ENCODE measurements around the gene SPNS2. TPM values are rescaled to one million over a fixed set of nuclear protein-coding genes. Genes with fewer than 3 reads are reported as not detected.

Gene SPNS2
- polyA plus RNA-seq, 3 donors, result 0.23 to 0.33 TPM; not detected in 1

- Histone ChIP-seq H3K27ac (ENCODE audit: low read depth in 1 of 2, low read length in 2 of 2) (peak overlapping the region in 1 of 2 donors; percentile 58), H3K9me3 (replicated peaks in 1 of 2; ENCODE audit: control insufficient read depth in 1 of 2, insufficient read depth in 1 of 2, low read length in 2 of 2) (no peaks in the 10 kb centered on the region), H3K4me1 (ENCODE audit: control insufficient read depth in 1 of 2, insufficient read depth in 2 of 2, low read length in 2 of 2) (peaks cover 15 to 18% of the 10 kb centered on the region in 2 donors), H3K79me2 (ENCODE audit: insufficient read depth, low read length) (no peaks in the 10 kb centered on the region), H4K20me1 (ENCODE audit: insufficient read depth, low read length) (no peaks in the 10 kb centered on the region), H3K4me3 (replicated peaks in 1 of 3; ENCODE audit: low read depth in 2 of 3, low read length in 3 of 3) (peak overlapping the region in 1 of 3 experiments; percentile 37), H3K4me2 (replicated peaks; ENCODE audit: extremely low read depth, low read length, poor library complexity, severe bottlenecking) (peak overlapping the region; percentile 68), H3K9ac (ENCODE audit: insufficient read depth, low read length, poor library complexity, severe bottlenecking) (peak overlapping the region; percentile 51), H3K27me3 (ENCODE audit: control insufficient read depth in 2 of 2, insufficient read depth in 2 of 2, low read length in 2 of 2) (no peaks in the 10 kb centered on the region), H2AFZ (ENCODE audit: insufficient read depth, low read depth, low read length, poor library complexity, severe bottlenecking) (peak overlapping the region; percentile 29), H3K36me3 (replicated peaks in 1 of 2; ENCODE audit: control insufficient read depth in 1 of 2, insufficient read depth in 2 of 2, low read length in 2 of 2) (peaks cover 39 to 42% of the 10 kb centered on the region in 2 donors)
- H3K36me3 Mint-ChIP-seq, result peaks cover 22 to 41% of the 10 kb centered on the region in 2 donors
- H3K9me3 Mint-ChIP-seq, result no peaks in the 10 kb centered on the region
- peaks cover 22% of the 10 kb centered on the region for H3K4me1 Mint-ChIP-seq
- peaks cover 8 to 9% (median 8%) of the 10 kb centered on the region in 3 donors for H3K27me3 Mint-ChIP-seq (ENCODE audit: low read depth in 3 of 3)
- no peak overlapping the region for H3K27ac Mint-ChIP-seq
- 67% methylated on average over 4 of the region's 18 CpGs for WGBS (ENCODE audit: insufficient coverage)
- no peak for TF ChIP-seq CTCF (IDR thresholded peaks at IDR 0.05)
- DNase-seq, result peak in 2 of 3 donors; percentile 6 to 46
- intact Hi-C loops (cut with micrococcal nuclease), result no loop called here
- peak overlapping the region; percentile 50 to 71 for H3K4me3 Mint-ChIP-seq
These were observed 38.2 kb downstream of the SPNS2 start for GRCh38 chr17:4536742-4537411.

- H3K79me2 ChIP-seq (ENCODE audit: insufficient read depth, low read length), result no peaks in the 10 kb centered on the region
- no peak for DNase-seq
- Mint-ChIP-seq H3K36me3 (peaks cover 29 to 49% of the 10 kb centered on the region in 2 donors), H3K4me3 (no peak overlapping the region), H3K27ac (no peak overlapping the region), H3K9me3 (no peaks in the 10 kb centered on the region), H3K4me1 (peaks cover 19% of the 10 kb centered on the region), H3K27me3 (ENCODE audit: low read depth in 3 of 3) (peaks cover 5 to 7% (median 5%) of the 10 kb centered on the region in 3 donors)
- no peaks in the 10 kb centered on the region for H4K20me1 ChIP-seq (ENCODE audit: insufficient read depth, low read length)
- H3K4me2 ChIP-seq (replicated peaks; ENCODE audit: extremely low read depth, low read length, poor library complexity, severe bottlenecking), result no peak overlapping the region
- intact Hi-C loops (cut with micrococcal nuclease), result no loop called here
- TF ChIP-seq CTCF (IDR thresholded peaks at IDR 0.05), result no peak
- H3K27me3 ChIP-seq (ENCODE audit: control insufficient read depth in 2 of 2, insufficient read depth in 2 of 2, low read length in 2 of 2), result no peaks in the 10 kb centered on the region
- H3K36me3 ChIP-seq (replicated peaks in 1 of 2; ENCODE audit: control insufficient read depth in 1 of 2, insufficient read depth in 2 of 2, low read length in 2 of 2), result peaks cover 47 to 49% of the 10 kb centered on the region in 2 donors
- H3K4me1 ChIP-seq (ENCODE audit: control insufficient read depth in 1 of 2, insufficient read depth in 2 of 2, low read length in 2 of 2), result peaks cover 14 to 18% of the 10 kb centered on the region in 2 donors
- H3K27ac ChIP-seq (ENCODE audit: low read depth in 1 of 2, low read length in 2 of 2), result peak overlapping the region in 1 of 2 donors; percentile 58
- no peak overlapping the region for H3K9ac ChIP-seq (ENCODE audit: insufficient read depth, low read length, poor library complexity, severe bottlenecking)
- H3K4me3 ChIP-seq (replicated peaks in 1 of 3; ENCODE audit: low read depth in 2 of 3, low read length in 3 of 3), result no peak overlapping the region
- 88% methylated on average over 18 of the region's 19 CpGs for WGBS (ENCODE audit: insufficient coverage)
- H2AFZ ChIP-seq (ENCODE audit: insufficient read depth, low read depth, low read length, poor library complexity, severe bottlenecking), result no peak overlapping the region
- H3K9me3 ChIP-seq (replicated peaks in 1 of 2; ENCODE audit: control insufficient read depth in 1 of 2, insufficient read depth in 1 of 2, low read length in 2 of 2), result no peaks in the 10 kb centered on the region
These were observed 39.0 kb downstream of the SPNS2 start for GRCh38 chr17:4537451-4538235.
